Hematopoietic multipotent progenitor cell treated with erythropoietin and hydrocortisone succinate and interleukin-3 and kit ligand, for 4 days (in vitro differentiated cells): ENCODE measurements around the gene KCNMB2.
A peak's percentile ranks its signal among the peaks of the same experiment; 100 is the strongest.

Source experiments
- DNase-seq: peaks from one replicate; pipeline ENCODE4 v3.0.0-alpha.2; 2015

KCNMB2 gene

DNA sequence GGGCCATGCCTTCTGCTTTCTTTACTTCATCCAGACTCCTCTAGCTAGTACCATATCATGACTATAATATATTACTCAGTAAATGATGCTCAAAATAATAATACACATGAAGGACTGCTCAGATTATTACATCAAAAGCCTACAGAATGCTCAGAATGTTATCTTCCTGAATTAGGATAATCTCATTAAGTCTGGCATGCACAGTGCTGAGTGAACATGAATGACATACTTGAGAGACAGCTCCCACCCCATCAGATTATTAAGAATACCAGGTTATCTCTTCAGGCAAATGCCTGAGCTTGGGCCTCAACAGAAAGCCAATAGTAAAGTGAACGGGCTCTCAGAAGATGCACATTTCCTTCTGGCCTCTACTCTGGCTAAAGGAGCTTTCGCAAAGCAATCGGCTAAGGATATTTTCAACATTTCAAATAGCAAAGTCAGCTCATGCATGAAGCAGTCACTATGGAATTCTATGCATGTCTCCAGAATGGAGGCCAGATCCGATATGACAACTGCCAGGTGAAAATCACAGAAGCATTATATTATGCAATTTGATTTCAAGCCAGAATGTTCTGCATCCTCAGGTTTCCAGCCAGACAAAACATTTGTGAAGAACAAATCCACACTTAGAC is 122.6 kb downstream of the KCNMB2 start:
- no peak for DNase-seq

DNA sequence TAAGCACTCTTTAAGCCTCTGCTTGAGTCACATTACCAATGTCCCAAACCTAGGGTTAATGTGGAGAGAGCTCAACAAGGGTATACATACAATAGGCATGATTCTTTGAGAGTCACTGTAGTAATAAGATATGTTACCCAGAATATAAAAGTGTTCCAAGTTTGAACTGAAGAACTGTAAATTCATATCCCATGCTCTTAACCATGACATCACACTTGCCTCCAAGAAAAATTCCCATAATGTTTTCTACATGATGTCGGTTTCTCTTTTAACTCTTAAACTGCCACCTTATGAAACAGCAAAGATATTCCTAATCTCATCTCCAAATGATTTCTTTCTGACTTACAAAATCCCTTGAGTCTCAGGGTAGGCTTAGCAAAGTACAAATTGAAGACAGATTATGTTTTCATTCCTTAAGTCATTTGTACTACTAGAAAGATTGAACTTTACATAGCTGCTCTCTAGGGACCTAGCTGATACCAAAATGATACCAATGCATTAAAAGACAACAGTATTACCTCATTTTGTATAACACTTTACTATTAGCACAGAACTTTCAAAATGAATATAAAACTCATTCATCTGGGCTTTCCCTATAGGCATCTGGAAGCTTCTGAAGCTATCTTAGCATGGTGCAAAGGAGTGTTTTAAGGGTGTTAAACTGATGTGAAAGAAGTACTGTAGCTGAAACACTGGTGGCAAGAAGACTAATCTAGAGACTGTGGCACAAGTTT is 127.1 kb downstream of the KCNMB2 start:
- DNase-seq = no peak

DNA sequence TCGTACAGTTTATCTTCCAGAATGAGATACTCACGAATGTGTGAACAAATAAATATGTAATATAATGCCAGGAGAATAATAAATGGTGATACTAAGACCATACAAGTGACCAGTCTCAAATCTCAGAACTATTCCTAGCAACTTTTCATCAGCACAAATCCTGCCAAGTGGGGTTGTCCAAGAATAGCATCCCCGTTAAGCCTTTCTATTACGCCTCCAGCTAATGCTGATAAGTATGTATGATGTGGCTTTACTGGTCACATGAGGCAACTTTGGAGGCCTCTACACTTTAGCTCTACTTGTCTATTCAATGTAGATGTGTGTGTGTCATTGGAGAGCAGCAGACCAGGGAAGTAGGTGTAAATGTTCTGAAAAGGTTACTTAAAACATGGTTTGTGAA is 129.5 kb downstream of the KCNMB2 start:
- DNase-seq = no peak

DNA sequence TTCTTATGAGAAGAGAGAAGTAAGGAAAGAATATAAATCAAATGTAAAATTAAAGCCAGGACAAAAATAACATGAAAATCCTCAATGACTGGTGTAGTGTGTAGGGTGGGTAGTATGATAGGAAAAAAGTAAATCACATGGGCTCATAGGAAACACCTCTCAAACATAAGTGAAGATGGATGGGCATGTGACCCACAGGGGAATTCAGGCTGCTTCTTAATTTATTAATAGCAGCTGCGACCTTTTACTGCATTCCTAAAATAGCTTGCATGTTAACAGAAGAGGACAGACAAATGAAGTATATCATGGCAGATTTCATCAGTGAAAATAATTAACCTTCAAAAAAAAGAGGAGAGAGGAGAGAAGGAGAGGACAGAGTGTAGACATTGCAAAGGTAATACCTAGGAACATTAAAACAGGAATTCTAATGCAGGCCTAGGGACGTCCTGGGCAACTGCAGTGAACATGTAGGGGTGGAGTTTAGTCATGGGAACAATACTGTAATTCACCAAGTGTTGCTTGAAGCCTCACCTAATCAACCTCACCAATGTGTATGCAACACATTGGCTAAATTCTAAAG is 132.9 kb downstream of the KCNMB2 start:
- DNase-seq = no peak

DNA sequence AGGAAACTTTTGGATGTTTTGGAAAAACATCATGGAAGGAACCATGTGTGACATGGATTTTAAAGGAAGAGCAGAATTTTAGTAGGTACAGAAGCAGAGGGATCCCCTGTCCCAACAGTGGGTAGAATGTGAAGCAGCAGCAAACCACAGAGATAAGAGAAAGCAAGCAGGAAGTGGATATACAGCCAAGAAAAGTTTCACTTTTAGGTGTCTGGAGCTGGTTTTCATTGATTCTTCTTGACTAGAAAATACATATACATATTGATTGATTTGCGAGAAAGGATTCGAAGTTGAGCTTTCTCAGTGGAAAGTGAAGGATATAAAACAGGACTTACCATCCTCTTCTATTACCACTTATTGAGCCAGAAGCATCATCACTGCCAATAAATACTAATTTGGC is 133.5 kb downstream of the KCNMB2 start:
- DNase-seq = peak; percentile 7

DNA sequence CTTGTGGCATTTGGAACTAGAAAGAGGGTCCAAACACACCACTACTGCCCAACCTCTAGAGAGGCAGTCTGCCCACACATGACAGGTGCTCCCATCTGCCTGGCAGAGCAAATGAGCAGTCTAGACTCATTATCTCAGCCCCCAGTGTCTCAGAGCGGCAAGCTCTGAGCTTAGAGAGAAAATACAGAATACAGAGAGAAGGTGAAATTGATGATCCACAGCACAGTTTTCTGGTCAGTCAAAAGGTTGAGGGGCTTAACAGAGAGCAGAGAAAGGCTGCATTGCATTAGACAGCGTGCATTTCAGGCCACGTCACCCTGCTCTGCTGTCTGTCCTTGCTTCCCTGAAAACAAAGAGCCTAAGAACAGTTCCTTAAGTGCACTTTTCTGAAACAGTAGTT is 135.1 kb downstream of the KCNMB2 start:
- DNase-seq = no peak

DNA sequence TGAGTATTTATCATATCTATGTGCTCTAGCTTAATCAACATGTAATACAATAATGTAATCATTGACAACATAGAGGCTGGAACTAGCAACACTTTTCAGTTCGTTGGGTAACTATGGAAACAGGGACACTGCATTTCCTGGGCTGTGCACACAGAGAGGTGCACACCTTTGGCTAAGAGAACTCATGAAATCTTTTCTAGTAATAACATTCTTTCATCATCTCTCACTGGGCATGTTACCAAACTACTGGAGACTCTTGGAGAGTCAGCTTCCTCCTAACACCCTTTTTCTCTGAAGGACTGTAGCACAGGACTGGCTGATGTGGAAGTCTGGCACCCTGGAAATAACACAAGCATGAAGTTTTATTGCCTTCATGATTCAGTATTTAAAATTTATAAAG is 135.6 kb downstream of the KCNMB2 start:
- no peak for DNase-seq

DNA sequence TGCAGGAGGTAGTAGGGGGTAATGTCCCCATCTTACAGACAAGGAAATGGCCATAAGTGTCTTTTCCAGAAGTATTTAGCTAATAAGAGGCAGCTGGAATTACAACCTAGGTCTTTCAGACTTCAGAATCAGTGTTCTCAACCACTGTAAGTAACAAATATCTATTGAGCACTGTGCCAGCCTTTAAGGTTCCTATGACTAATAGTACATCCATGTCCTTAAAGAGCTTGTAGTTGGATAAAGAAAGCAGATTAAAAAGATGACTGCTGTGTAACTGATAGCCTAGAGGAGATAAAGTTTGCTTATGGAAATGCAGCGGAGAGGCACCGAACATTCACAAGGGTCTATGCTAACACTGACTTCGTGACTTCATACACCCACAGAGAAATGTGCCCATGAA is 136.0 kb downstream of the KCNMB2 start:
- DNase-seq = no peak

DNA sequence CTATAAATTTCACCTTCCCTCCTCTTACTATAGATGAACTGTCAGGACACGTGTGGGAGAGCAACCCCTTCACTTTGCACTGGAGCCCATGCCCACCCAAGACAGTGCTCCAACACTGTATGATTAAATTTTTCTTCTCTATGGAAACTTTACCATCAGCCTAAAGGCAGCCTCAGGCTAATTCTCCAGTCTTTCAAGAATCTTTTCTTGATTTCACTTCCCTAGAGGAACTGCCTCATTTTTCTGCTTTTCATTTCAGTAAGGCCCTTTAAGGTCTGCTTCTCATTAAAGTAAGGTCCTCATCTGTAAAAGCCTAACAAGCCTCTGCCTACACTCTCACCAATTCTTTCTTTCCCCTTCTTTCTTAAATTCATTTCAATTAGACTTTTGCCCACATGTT is 137.3 kb downstream of the KCNMB2 start:
- DNase-seq = no peak

DNA sequence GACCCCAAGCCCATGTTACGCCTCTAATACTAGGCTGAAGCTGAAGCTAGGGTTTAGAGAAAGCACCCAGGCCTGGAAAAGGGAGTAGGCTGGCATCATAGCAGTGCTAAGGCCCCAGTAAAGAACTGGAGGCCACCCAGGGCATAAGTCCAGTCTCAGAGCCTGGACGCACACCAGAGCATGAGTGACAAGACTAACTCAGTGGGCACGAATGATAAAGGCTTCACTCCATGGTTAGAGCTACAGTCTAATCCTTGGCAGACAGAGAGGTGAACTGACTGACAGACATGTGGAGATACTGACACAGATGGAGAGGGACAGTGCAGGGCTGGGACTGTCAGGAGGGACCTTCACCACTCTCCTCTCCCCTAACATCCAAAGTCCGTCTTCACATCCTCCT is 139.8 kb downstream of the KCNMB2 start:
- no peak for DNase-seq

DNA sequence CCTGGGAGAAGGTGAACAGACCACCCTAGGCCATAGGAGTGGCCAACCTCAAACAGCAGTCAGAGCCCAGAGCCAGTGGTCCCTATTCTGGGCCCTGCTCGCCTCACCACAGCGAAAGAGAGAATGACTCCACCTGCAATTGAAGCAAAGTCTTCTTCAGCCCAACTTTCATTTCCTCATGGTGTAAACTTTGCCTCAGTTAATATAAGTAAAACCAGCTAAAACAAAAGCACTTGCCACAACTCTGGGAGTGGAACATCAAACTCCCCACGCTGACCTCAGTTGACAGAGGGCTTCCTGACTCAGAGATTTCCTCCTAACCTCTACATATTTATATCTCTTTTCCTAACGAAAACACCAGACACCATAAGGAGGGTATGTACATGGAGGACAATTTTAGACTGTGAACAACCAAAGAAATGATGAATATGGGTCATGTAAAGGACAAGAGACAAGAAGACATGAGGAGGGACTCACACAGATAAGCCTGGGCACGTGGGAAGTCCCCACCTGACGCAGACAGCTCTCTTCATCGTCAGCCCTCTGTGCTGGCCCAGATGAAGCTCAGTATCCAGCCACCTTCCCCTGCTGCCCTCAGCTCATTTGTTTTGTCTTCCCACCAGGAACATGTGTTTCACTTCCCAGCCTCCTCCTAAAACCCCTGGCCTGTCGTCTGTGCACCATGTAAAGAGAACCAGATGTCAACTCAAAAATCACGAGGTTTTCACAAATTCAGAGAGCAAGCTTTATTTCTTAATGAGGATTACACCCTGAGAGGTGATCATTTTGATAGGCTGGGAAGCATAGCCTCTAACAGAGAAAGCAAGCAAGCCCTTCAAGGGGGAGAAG is 140.9 kb downstream of the KCNMB2 start:
- DNase-seq = no peak

DNA sequence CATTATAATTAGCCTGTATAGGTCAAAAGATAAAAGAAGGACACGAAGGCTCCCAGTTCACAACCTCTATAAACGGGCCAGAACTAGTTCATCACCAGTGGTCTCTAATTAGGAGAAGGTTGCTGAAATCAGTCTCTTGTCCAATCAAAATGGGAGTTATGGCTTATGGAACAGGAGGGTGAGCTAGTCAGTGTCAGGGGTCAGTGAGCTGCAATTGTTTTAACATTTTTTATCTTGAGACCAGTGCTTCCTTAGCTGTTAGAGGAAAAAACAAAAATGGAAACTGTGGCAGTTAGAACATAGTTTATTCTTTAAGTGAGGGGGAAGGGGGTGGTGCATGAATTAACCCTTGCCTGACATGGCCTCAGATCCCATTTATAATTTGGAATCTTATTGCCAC is 141.7 kb downstream of the KCNMB2 start:
- DNase-seq = no peak

DNA sequence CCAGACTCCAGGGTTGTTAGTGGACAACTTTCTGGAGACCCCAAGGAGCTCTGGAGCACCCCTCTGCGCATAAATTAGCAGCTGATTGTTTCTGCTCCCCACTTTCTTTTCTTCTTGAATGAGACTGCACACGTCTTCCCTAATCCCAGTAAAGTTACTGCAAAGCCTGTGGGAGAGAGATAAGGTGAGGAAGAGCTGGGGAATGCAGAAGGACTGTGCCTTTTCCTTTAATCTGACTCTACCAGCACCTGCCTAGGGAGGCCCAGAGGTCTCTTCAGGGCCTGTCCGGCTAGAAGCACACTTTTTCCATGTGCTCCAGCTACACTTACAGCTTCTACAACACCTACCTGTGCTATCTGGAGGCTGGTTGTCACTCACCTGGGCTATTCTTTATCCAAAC is 143.8 kb downstream of the KCNMB2 start:
- no peak for DNase-seq

DNA sequence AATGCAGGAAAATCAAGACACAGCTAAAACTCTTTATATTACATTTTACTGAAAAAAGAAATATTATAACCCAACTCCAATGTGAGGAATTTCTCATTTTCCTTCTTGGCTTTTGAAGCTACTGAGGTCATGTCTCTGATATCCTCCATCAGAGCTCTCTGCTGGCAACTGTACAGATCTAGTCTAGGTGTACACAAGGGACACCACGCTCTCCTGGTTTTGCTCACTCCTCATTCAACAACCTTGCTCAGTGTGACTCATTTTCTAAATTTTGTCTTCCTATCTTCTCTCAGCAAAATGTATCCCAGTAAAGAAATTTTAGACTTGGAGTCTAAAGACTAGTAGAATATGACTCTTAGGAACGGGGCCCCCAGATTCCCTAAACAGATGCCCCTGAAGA is 144.3 kb downstream of the KCNMB2 start:
- no peak for DNase-seq

DNA sequence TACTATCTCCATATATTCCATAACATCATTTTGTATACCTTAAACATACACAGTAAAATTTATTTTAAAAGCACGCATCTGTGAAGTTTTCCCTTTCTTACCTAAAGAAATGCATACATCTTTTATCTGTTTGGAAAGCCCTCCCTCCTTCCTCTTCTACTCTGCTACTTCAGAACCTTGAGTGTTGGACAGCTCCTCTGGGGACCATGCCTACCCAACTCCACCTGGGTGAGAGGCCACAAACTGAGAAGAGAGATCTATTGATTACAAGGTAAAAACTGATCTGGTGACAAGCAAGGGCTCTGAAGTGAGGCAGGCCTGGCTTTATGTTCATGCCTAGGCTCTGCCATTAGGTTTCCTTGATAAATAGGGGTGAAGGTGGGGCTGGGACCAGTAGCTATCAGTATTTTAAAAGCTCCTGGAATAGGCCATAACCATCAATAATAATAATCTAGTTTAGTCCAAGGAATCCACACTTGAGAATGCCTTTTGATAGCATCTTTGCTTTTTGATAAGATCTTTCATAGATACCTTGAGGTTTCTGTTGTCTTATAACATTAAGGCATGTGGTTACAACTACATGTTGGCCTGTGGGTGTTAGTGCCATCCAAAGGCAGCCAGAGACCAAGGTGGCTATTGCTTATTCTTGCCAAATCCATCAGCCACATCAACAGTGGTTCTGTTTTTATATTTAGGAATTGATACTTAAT is 148.8 kb downstream of the KCNMB2 start:
- DNase-seq = peak; percentile 15

DNA sequence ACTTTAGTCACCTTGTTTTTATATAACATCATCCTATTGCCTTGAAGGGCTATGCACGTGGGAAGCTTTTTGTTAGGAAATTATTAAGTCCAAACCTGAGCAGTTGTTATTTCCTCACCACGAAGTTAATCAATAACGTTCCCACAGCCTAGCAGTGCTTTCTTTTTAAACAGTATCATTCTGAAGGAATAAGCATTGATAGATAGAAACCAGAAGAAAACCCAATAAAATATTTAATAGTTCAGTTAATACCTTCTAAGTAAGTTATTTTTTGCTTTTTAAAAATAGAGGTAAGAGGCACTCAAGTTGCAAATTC is 149.3 kb downstream of the KCNMB2 start:
- no peak for DNase-seq

DNA sequence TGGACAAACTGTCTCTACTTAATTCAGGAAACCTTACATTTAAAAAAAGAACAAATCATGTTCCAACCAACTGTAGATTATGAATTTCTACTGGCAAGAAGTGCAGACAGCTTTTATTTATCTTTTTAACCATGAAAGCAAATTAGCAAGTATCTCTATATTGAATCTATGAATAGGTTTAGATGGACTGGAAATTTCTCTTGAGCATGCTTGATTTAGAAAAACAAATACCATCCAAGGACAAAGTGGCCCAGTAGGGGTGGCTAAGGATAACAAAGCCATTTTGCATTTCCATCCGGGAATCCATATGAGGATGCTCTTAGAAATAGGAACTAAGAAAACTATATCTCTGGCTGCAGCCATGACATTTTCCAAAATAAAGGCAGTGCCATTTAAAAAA is 150.6 kb downstream of the KCNMB2 start:
- no peak for DNase-seq

DNA sequence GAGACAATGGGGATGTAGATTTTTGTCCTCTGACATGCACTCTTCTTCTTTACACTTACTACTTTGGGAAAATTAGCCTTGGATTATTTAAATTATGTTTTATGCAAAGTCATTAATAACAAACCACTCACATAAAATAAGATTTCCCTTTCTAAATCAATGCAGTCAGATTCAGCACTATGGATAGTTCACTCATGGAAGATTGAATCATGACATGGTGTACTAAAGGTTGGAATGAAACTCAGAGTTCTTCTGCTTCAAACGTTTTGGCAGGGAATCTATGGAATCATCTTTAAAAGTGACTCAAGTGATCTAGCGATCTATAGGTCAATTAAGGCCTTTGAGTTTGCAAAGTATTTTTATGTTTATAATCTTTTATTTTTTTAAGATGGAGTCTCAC is 154.3 kb downstream of the KCNMB2 start:
- DNase-seq = peak; percentile 6

DNA sequence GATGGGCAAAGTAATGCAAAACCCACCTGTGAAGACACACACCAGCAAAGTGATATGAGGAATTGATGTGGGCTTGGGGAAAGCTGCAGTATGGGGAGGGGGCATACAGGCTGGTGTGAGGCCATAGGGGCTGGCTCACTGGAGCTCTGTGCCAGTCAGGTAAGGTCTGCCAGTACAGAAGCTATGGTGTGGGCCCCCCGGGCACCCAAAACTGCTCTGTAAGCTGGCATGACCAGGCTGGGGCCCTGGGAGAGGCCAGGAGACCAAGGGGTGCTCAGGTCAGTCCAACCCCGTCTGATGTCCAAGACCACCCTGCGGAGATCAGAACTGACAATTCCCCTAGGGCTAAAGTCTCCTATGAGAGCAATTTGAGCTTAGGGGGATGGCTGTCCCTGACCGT is 163.1 kb downstream of the KCNMB2 start:
- no peak for DNase-seq

DNA sequence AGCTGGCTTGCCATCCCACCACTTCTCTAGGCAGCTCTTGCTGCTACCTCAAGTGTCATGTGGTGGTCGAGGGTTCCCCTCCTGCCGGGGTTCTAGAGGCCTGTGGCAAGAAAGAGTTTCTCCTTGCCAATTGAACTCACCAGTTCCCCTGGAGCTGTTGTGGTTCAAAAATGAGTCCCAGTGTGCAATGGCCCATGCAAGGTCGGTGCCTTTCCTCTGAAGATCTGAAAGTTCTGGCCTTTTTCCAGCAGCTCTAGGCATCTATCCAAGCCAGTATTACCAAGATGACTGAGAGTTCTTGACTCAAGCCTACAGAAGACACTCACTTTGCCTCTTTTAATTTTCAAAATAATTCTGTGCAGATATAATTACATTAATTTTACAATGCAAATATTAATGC is 163.6 kb downstream of the KCNMB2 start:
- DNase-seq = no peak

DNA sequence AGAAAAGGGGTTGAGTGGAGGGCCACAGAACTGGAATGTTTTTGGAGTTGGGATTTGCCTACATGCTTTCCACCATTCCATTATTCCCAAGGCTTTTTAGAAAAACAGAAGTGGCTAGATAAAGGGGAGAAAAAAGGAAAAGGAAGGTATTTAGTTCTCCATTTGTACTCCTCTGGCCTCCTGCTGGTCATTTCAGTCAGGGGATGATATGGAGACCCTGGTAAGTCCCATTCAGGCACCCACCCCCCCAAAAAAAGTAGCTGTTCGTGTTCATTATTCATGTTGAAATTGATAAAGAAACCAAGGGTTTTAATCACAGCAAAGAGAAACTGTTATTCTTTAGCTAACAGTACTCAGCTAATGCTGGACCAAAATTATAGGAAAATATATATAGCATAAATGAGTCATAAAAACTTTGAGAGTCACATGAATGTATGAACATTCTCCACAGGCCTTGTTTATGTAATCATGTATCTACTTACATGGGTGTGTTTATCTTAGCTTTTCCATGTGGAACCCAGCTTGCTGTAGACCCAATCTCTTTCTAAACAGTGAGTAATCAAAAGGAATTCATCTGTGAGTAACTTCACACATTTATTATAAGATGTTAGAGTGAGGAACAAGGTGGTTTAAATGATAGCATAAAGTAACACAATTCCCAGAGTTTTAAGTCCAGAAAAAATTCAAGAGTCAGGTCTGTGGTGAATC is 167.2 kb downstream of the KCNMB2 start:
- DNase-seq = no peak

DNA sequence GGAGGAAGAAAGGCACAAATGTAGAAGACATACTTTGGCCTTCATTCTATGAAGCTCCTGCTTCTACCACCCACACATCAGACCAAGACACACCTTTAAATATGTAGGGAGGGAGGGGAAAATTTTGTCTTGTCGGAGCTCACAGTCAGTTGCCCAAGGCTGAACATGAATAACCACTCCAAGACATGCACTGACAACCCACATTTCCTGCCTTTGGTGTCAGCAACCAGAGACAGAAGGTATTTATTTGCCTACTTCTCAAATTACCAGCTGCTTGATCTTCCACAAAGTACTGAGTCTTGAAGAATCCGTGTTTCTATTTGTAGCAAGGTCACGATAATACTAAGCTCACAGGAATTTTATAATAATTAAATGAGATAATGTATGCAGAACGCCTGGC is 169.7 kb downstream of the KCNMB2 start:
- no peak for DNase-seq

DNA sequence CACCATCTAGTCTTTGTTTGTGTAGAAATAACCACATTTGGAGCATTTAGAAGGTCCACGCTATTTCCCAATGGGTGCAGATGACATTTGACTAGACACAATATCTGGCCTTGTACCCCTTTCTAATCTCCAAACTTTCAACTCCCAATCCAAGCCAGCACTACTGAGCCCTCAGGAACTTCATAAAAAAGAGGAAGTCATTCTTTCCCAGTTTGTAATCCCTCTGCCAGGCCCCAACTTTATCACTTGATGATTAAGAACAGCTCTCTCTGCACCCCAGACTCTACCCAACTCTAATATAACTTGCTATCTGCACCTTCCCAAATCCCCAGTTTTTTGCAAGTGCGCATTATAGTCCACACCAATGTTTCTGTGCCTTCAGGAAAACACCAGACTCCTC is 170.2 kb downstream of the KCNMB2 start:
- no peak for DNase-seq
